Measurements from ENCODE around the gene GIGYF1.

GRCh38 chr7:100710452-100710851, 16.4 kb upstream of the GIGYF1 start:
- TF ChIP-seq CTCF (IDR thresholded peaks at IDR 0.05) (no peak), POLR2A (IDR thresholded peaks at IDR 0.05) (no peak)

Data from esophagus squamous epithelium (tissue), 4 donors.